SK-N-SH treated with all-trans-retinoic acid at 6 μM for 48 hours (cell line): Measurements from ENCODE around the gene ZNF8.
"Not testable (repeated sequence)": the region's sequence is repeated elsewhere in the genome, so short reads cannot be mapped to it uniquely, and the experiment has no call there.

Experiments
- ATAC-seq: fragments of 200-7000 bp; cut with Tn5 transposase; 3 replicates; pipeline ENCODE4 v1.9.1; 2020; ENCODE audit warnings: mild to moderate bottlenecking, moderate library complexity
- ARNTL ChIP-seq: fragments of 450-650 bp; formaldehyde crosslinking; IDR thresholded peaks from 2 replicates; pipeline ENCODE4 v1.5.0; 2020; ENCODE audit warnings: low read depth, mild to moderate bottlenecking, moderate library complexity, borderline replicate concordance
- BACH2 ChIP-seq: fragments of 250-450 bp; sonication (Bioruptor Pico); IDR thresholded peaks from 2 replicates; pipeline ENCODE4 v1.9.0; 2021; ENCODE audit warnings: mild to moderate bottlenecking, borderline replicate concordance
- CSDC2 ChIP-seq: fragments of 250-450 bp; sonication (Bioruptor Pico); IDR thresholded peaks from 2 replicates; pipeline ENCODE4 v1.5.0; 2020; ENCODE audit warnings: mild to moderate bottlenecking, moderate library complexity
- ESRRG ChIP-seq: fragments of 250-450 bp; sonication (Bioruptor Pico); IDR thresholded peaks from 2 replicates; pipeline ENCODE4 v1.6.1; 2021; ENCODE audit warnings: mild to moderate bottlenecking
- GLIS3 ChIP-seq: fragments of 250-450 bp; sonication (Bioruptor Pico); IDR thresholded peaks from 2 replicates; pipeline ENCODE4 v1.5.0; 2020; ENCODE audit warnings: mild to moderate bottlenecking, moderate library complexity
- ISL1 ChIP-seq: fragments of 250-450 bp; sonication (Bioruptor Pico); IDR thresholded peaks from 2 replicates; pipeline ENCODE4 v2.1.2; 2022; ENCODE audit warnings: mild to moderate bottlenecking, moderate library complexity
- OSR1 ChIP-seq: fragments of 250-450 bp; sonication (Bioruptor Pico); IDR thresholded peaks from 2 replicates; pipeline ENCODE4 v1.8.0; 2022; ENCODE audit warnings: moderate library complexity, mild to moderate bottlenecking, inconsistent platforms
- PATZ1 ChIP-seq: fragments of 250-450 bp; sonication (Bioruptor Pico); IDR thresholded peaks from 2 replicates; pipeline ENCODE4 v1.8.0; 2020; ENCODE audit warnings: mild to moderate bottlenecking, moderate library complexity, borderline replicate concordance
- POU6F1 ChIP-seq: fragments of 250-450 bp; sonication (Bioruptor Pico); IDR thresholded peaks from 2 replicates; pipeline ENCODE4 v1.8.0; 2021; ENCODE audit warnings: low read depth, mild to moderate bottlenecking, moderate library complexity, borderline replicate concordance
- PPARA ChIP-seq: fragments of 250-450 bp; sonication (Bioruptor Pico); IDR thresholded peaks from 2 replicates; pipeline ENCODE4 v1.5.0; 2020; ENCODE audit warnings: mild to moderate bottlenecking, borderline replicate concordance
- RARB ChIP-seq: fragments of 250-450 bp; sonication (Bioruptor Pico); IDR thresholded peaks from 2 replicates; pipeline ENCODE4 v1.8.0; 2021; ENCODE audit warnings: mild to moderate bottlenecking, moderate library complexity
- SNAI2 ChIP-seq: fragments of 250-450 bp; sonication (Bioruptor Pico); IDR thresholded peaks from 2 replicates; pipeline ENCODE4 v1.5.0; 2020; ENCODE audit warnings: mild to moderate bottlenecking, moderate library complexity
- TCF4 ChIP-seq: fragments of 250-450 bp; sonication (Bioruptor Pico); IDR thresholded peaks from 2 replicates; pipeline ENCODE4 v1.8.0; 2021; ENCODE audit warnings: mild to moderate bottlenecking, moderate library complexity, borderline replicate concordance
- TOX ChIP-seq: fragments of 250-450 bp; sonication (Bioruptor Pico); IDR thresholded peaks from 2 replicates; pipeline ENCODE4 v1.8.0; 2021; ENCODE audit warnings: mild to moderate bottlenecking, moderate library complexity, borderline replicate concordance
- TSHZ2 ChIP-seq: fragments of 250-450 bp; sonication (Bioruptor Pico); IDR thresholded peaks from 2 replicates; pipeline ENCODE4 v1.5.0; 2020; ENCODE audit warnings: mild to moderate bottlenecking, moderate library complexity
- ZC3H10 ChIP-seq: fragments of 250-450 bp; sonication (Bioruptor Pico); IDR thresholded peaks from 2 replicates; pipeline ENCODE4 v1.5.1; 2021; ENCODE audit warnings: mild to moderate bottlenecking, moderate library complexity
- ZFP3 ChIP-seq: fragments of 250-450 bp; sonication (Bioruptor Pico); IDR thresholded peaks from 2 replicates; pipeline ENCODE4 v1.5.0; 2020; ENCODE audit warnings: mild to moderate bottlenecking, moderate library complexity
- ZFP30 ChIP-seq: fragments of 450-650 bp; formaldehyde crosslinking; IDR thresholded peaks from 2 replicates; pipeline ENCODE4 v1.5.0; 2022; ENCODE audit warnings: mild to moderate bottlenecking, moderate library complexity
- ZNF70 ChIP-seq: fragments of 450-650 bp; formaldehyde crosslinking; IDR thresholded peaks from 2 replicates; pipeline ENCODE4 v1.5.0; 2020; ENCODE audit warnings: mild to moderate bottlenecking, moderate library complexity
- TF ChIP-seq, protein P1 (sequence below): fragments of 250-450 bp; sonication (Bioruptor Pico); IDR thresholded peaks from 2 replicates; pipeline ENCODE4 v1.5.1; 2021; ENCODE audit warnings: mild to moderate bottlenecking, moderate library complexity
- TF ChIP-seq, protein P2 (sequence below): fragments of 250-450 bp; sonication (Bioruptor Pico); IDR thresholded peaks from 2 replicates; pipeline ENCODE4 v1.5.1; 2020; ENCODE audit warnings: low read depth, mild to moderate bottlenecking, moderate library complexity

The ZNF8 gene

GRCh38 chr19:58243351-58243750 is 35.4 kb upstream of the ZNF8 start (continued):
- no peak for TF ChIP-seq PATZ1 (CRISPR knock-in tag)
- TF ChIP-seq SNAI2 (CRISPR knock-in tag) = no peak

- no peak for ATAC-seq
- TF ChIP-seq CSDC2 (CRISPR knock-in tag) (no peak), BACH2 (CRISPR knock-in tag) (no peak), TCF4 (CRISPR knock-in tag) (no peak), POU6F1 (CRISPR knock-in tag) (no peak), OSR1 (CRISPR knock-in tag) (no peak), TOX (CRISPR knock-in tag) (no peak), PATZ1 (CRISPR knock-in tag) (no peak), ARNTL (CRISPR knock-in tag) (no peak), ZNF70 (CRISPR knock-in tag) (no peak), ZC3H10 (CRISPR knock-in tag) (no peak)
- TF ChIP-seq, protein P1, sequence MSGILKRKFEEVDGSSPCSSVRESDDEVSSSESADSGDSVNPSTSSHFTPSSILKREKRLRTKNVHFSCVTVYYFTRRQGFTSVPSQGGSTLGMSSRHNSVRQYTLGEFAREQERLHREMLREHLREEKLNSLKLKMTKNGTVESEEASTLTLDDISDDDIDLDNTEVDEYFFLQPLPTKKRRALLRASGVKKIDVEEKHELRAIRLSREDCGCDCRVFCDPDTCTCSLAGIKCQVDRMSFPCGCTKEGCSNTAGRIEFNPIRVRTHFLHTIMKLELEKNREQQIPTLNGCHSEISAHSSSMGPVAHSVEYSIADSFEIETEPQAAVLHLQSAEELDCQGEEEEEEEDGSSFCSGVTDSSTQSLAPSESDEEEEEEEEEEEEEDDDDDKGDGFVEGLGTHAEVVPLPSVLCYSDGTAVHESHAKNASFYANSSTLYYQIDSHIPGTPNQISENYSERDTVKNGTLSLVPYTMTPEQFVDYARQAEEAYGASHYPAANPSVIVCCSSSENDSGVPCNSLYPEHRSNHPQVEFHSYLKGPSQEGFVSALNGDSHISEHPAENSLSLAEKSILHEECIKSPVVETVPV (CRISPR knock-in tag) = no peak
These were observed 29.9 kb upstream of the ZNF8 start for GRCh38 chr19:58248886-58249285.

GRCh38 chr19:58252102-58252685 is 26.6 kb upstream of the ZNF8 start:
- ATAC-seq = no peak
- TF ChIP-seq ZFP3 (CRISPR knock-in tag) = no peak
- TF ChIP-seq, all 23 proteins: peak for 0

- not testable (repeated sequence) for ATAC-seq
These were observed 20.5 kb upstream of the ZNF8 start for GRCh38 chr19:58258259-58258658.

- ATAC-seq = no peak
- TF ChIP-seq ZNF70 (CRISPR knock-in tag) (no peak), GLIS3 (CRISPR knock-in tag) (no peak), ZFP3 (CRISPR knock-in tag) (no peak), POU6F1 (CRISPR knock-in tag) (no peak), ARNTL (CRISPR knock-in tag) (no peak), RARB (CRISPR knock-in tag) (no peak), PPARA (CRISPR knock-in tag) (no peak), ESRRG (CRISPR knock-in tag) (no peak), ZFP30 (CRISPR knock-in tag) (no peak), SNAI2 (CRISPR knock-in tag) (no peak), TSHZ2 (CRISPR knock-in tag) (no peak), ISL1 (no peak)
- TF ChIP-seq, protein P2, sequence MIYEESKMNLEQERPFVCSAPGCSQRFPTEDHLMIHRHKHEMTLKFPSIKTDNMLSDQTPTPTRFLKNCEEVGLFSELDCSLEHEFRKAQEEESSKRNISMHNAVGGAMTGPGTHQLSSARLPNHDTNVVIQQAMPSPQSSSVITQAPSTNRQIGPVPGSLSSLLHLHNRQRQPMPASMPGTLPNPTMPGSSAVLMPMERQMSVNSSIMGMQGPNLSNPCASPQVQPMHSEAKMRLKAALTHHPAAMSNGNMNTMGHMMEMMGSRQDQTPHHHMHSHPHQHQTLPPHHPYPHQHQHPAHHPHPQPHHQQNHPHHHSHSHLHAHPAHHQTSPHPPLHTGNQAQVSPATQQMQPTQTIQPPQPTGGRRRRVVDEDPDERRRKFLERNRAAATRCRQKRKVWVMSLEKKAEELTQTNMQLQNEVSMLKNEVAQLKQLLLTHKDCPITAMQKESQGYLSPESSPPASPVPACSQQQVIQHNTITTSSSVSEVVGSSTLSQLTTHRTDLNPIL (CRISPR knock-in tag) = no peak
These were observed 17.2 kb upstream of the ZNF8 start for GRCh38 chr19:58261600-58261967.
